Keratinocyte (primary cell): ENCODE data around the gene EPHA3.

Source experiments
- EZH2 ChIP-seq: IDR thresholded peaks from one replicate; pipeline ENCODE4 v1.6.1; 2012; ENCODE audit warnings: inconsistent platforms, mild to moderate bottlenecking, low read length, moderate library complexity
- TF ChIP-seq, protein P1 (sequence below), 3 experiments: IDR thresholded peaks in 1 of 3; conservative IDR thresholded peaks in 1 of 3; optimal IDR thresholded peaks in 1 of 3; 2 replicates in 2 of 3; 3 replicates in 1 of 3; pipeline versions ENCODE3 to v1.5.1; 2011; ENCODE audit warnings: low read length in 3 of 3, mild to moderate bottlenecking in 3 of 3, moderate library complexity in 2 of 3, control low read depth in 1 of 3, inconsistent platforms in 1 of 3; ENCODE audit not compliant: insufficient read depth in 2 of 3; ENCODE audit errors: extremely low read depth in 1 of 3

DNA sequence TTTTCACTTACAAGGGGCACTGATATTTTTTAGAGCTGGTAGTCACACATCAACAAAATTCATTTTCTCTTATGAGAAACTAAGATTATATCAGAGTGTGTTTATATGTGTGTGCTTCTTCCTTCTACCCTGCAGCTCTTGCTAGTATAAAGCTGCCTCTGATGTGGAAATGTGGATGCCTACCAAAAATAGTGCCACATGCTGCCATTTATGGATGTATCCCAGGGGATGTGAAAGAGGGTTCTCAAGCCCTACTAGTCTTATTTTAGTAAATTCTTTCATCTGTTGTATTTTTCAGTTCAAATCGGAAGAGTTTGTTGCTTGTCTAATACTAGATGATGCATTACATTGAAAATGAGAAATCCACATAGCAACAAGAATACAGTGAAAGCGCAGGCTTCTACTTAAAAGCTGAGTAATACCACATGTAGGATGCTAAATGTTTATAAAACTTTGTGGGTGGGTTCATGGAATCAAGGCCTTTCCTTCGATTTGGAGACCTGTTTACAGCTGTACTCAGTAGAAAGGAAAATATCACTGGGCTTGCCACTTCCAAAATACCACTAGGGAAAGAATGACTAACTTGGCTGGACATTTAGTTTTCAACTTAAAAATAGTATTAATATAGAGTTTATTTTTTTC lies 399.2 kb downstream of the EPHA3 start:
- no peak for TF ChIP-seq EZH2
- TF ChIP-seq, protein P1, sequence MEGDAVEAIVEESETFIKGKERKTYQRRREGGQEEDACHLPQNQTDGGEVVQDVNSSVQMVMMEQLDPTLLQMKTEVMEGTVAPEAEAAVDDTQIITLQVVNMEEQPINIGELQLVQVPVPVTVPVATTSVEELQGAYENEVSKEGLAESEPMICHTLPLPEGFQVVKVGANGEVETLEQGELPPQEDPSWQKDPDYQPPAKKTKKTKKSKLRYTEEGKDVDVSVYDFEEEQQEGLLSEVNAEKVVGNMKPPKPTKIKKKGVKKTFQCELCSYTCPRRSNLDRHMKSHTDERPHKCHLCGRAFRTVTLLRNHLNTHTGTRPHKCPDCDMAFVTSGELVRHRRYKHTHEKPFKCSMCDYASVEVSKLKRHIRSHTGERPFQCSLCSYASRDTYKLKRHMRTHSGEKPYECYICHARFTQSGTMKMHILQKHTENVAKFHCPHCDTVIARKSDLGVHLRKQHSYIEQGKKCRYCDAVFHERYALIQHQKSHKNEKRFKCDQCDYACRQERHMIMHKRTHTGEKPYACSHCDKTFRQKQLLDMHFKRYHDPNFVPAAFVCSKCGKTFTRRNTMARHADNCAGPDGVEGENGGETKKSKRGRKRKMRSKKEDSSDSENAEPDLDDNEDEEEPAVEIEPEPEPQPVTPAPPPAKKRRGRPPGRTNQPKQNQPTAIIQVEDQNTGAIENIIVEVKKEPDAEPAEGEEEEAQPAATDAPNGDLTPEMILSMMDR (optimal IDR thresholded peaks at IDR 0.05 in 1 of 3, IDR thresholded peaks at IDR 0.05 in 1 of 3, conservative IDR thresholded peaks at IDR 0.05 in 1 of 3; ENCODE audit: extremely low read depth in 1 of 3, insufficient read depth in 2 of 3, low read length in 3 of 3), result no peak
